GM23338 (cell line): ENCODE results near the gene MRPS34. TPM values are rescaled to one million over a fixed set of nuclear protein-coding genes. Genes with fewer than 3 reads are reported as not detected.

Source experiments
- ATAC-seq: fragments of 200-7000 bp; cut with Tn5 transposase; 3 replicates; pipeline ENCODE4 v1.9.1; 2020
- DNase-seq: peaks from one replicate; pipeline ENCODE4 v3.0.0-alpha.2; 2015; ENCODE audit warnings: low spot score
- H2AFZ ChIP-seq: fragments of 200-600 bp; sonication (generic); 2 replicates; pipeline ENCODE4 v1.8.0; 2016; ENCODE audit warnings: antibody characterized with exemption, mild to moderate bottlenecking, moderate library complexity
- H3F3A ChIP-seq: fragments of 200-600 bp; sonication (generic); replicated peaks from 2 replicates; pipeline ENCODE4 v1.8.0; 2017; ENCODE audit warnings: antibody characterized with exemption, mixed run types, low read depth
- H3K27ac ChIP-seq: fragments of 200-600 bp; sonication (generic); 2 replicates; pipeline ENCODE4 v1.6.1; 2016; ENCODE audit warnings: low read depth
- H3K27me3 ChIP-seq: fragments of 200-600 bp; sonication (generic); 2 replicates; pipeline ENCODE4 v1.8.0; 2016; ENCODE audit warnings: mild to moderate bottlenecking, mixed run types, moderate library complexity; ENCODE audit not compliant: insufficient read depth
- H3K36me3 ChIP-seq: fragments of 200-600 bp; sonication (generic); 2 replicates; pipeline ENCODE4 v1.8.0; 2016; ENCODE audit warnings: mild to moderate bottlenecking; ENCODE audit not compliant: insufficient read depth
- H3K4me1 ChIP-seq: fragments of 200-600 bp; sonication (generic); 2 replicates; pipeline ENCODE4 v1.8.0; 2016; ENCODE audit warnings: mild to moderate bottlenecking, moderate library complexity; ENCODE audit not compliant: insufficient read depth
- H3K4me2 ChIP-seq: fragments of 200-600 bp; sonication (generic); 2 replicates; pipeline ENCODE4 v1.7.1; 2017; ENCODE audit warnings: mixed run types
- H3K4me3 ChIP-seq: fragments of 200-600 bp; sonication (generic); 2 replicates; pipeline ENCODE4 v1.6.1; 2016; ENCODE audit warnings: mixed run types
- H3K79me2 ChIP-seq: fragments of 200-600 bp; sonication (generic); replicated peaks from 2 replicates; pipeline ENCODE4 v1.8.0; 2017; ENCODE audit warnings: mild to moderate bottlenecking; ENCODE audit not compliant: insufficient read depth
- H3K9me2 ChIP-seq: fragments of 200-600 bp; sonication (generic); 2 replicates; pipeline ENCODE4 v1.8.0; 2017; ENCODE audit not compliant: insufficient read depth
- H4K20me1 ChIP-seq: fragments of 200-600 bp; sonication (generic); replicated peaks from 2 replicates; pipeline ENCODE4 v1.8.0; 2017; ENCODE audit warnings: mild to moderate bottlenecking; ENCODE audit not compliant: insufficient read depth
- H3K27ac Mint-ChIP-seq: 2 replicates; pipeline ENCODE4 v1.8.0; 2020; ENCODE audit warnings: inconsistent platforms, mild to moderate bottlenecking, moderate library complexity, mixed read lengths
- H3K27me3 Mint-ChIP-seq: 3 replicates; pipeline ENCODE4 v1.8.0; 2022; ENCODE audit warnings: low read depth, mild to moderate bottlenecking, moderate library complexity, mixed read lengths, inconsistent platforms; ENCODE audit not compliant: insufficient read depth, poor library complexity
- H3K36me3 Mint-ChIP-seq: 3 replicates; pipeline ENCODE4 v1.8.0; 2021; ENCODE audit warnings: low read depth, mild to moderate bottlenecking, inconsistent platforms, moderate library complexity, mixed read lengths
- H3K4me1 Mint-ChIP-seq: 3 replicates; pipeline ENCODE4 v1.8.0; 2020; ENCODE audit warnings: mild to moderate bottlenecking, inconsistent platforms, mixed read lengths
- H3K4me3 Mint-ChIP-seq: 3 replicates; pipeline ENCODE4 v1.8.0; 2021; ENCODE audit warnings: moderate library complexity, mild to moderate bottlenecking, inconsistent platforms, mixed read lengths
- H3K9me3 Mint-ChIP-seq: 3 replicates; pipeline ENCODE4 v1.8.0; 2020; ENCODE audit warnings: moderate library complexity, mild to moderate bottlenecking, inconsistent platforms, mixed read lengths
- CREB1 ChIP-seq: fragments of 250-450 bp; sonication (Bioruptor Pico); IDR thresholded peaks from 2 replicates; pipeline ENCODE4 v1.5.0; 2020; ENCODE audit warnings: low read depth, mild to moderate bottlenecking, moderate library complexity
- CTCF ChIP-seq, 2 experiments: fragments of 200-600 bp in 1 of 2; sonication (generic) in 1 of 2; conservative IDR thresholded peaks; 2 replicates each; pipeline versions ENCODE4 v1.5.1 to v1.6.1; 2016 to 2017; ENCODE audit warnings: antibody characterized with exemption in 2 of 2, low read depth in 2 of 2, mild to moderate bottlenecking in 2 of 2, moderate library complexity in 1 of 2
- ETS1 ChIP-seq: IDR thresholded peaks from 2 replicates; pipeline ENCODE4 v1.6.1; 2016; ENCODE audit warnings: antibody characterized with exemption
- EZH2phosphoT487 ChIP-seq: fragments of 200-600 bp; sonication (generic); IDR thresholded peaks from one replicate; pipeline ENCODE4 v1.8.1; 2018; ENCODE audit warnings: antibody characterized with exemption; ENCODE audit not compliant: unreplicated experiment
- POLR2AphosphoS5 ChIP-seq: IDR thresholded peaks from 2 replicates; pipeline ENCODE4 v1.6.1; 2016; ENCODE audit warnings: antibody characterized with exemption, low read depth
- REST ChIP-seq: IDR thresholded peaks from one replicate; pipeline ENCODE4 v1.6.1; 2018; ENCODE audit warnings: antibody characterized with exemption; ENCODE audit not compliant: unreplicated experiment
- STAT1 ChIP-seq: IDR thresholded peaks from one replicate; pipeline ENCODE4 v1.6.1; 2016; ENCODE audit warnings: antibody characterized with exemption; ENCODE audit not compliant: unreplicated experiment
- ZNF114 ChIP-seq: fragments of 250-450 bp; sonication (Bioruptor Pico); IDR thresholded peaks from 2 replicates; pipeline ENCODE4 v1.5.0; 2020; ENCODE audit warnings: mild to moderate bottlenecking, moderate library complexity
- ZNF462 ChIP-seq: fragments of 250-450 bp; sonication (Bioruptor Pico); IDR thresholded peaks from 2 replicates; pipeline ENCODE4 v1.5.0; 2020; ENCODE audit warnings: mild to moderate bottlenecking, moderate library complexity
- long read RNA-seq: library from polyadenylated mRNA; unstranded; transcript quantifications from one replicate; pipeline ENCODE4 v2.0.0, GENCODE V29; 2020; ENCODE audit not compliant: unreplicated experiment
- polyA plus RNA-seq: library from polyadenylated mRNA; unstranded; fragments of >200 nt; fragmentation: Nextera tagmentation; extraction: Ambion mirVana; gene quantifications from 2 replicates; pipeline ENCODE4 v1.2.1, GENCODE V29; 2016
- total RNA-seq: library from RNA; depleted of rRNA; stranded (reverse); fragments of >200 nt; shearing (Covaris generic); gene quantifications from 2 replicates; pipeline ENCODE4 v1.2.3, GENCODE V29; 2014; rRNA removed

The MRPS34 gene
- 223 and 248 TPM in 2 replicates for total RNA-seq
- polyA plus RNA-seq, result 370 and 391 TPM in 2 replicates
- long read RNA-seq, transcript MRPS34-202 (3 exons, 1,024 nt), result major isoform, 240 of 315 reads
- long read RNA-seq, transcript MRPS34-203 (2 exons, 713 nt), result minor isoform, 14 of 315 reads
- long read RNA-seq, transcript MRPS34-201 (3 exons, 1,040 nt), result minor isoform, 23 of 315 reads
- long read RNA-seq, partial matches to known transcripts, result 15 of 315 reads
- long read RNA-seq, other reads (novel, unspliced or antisense), result 23 of 315 reads

DNA sequence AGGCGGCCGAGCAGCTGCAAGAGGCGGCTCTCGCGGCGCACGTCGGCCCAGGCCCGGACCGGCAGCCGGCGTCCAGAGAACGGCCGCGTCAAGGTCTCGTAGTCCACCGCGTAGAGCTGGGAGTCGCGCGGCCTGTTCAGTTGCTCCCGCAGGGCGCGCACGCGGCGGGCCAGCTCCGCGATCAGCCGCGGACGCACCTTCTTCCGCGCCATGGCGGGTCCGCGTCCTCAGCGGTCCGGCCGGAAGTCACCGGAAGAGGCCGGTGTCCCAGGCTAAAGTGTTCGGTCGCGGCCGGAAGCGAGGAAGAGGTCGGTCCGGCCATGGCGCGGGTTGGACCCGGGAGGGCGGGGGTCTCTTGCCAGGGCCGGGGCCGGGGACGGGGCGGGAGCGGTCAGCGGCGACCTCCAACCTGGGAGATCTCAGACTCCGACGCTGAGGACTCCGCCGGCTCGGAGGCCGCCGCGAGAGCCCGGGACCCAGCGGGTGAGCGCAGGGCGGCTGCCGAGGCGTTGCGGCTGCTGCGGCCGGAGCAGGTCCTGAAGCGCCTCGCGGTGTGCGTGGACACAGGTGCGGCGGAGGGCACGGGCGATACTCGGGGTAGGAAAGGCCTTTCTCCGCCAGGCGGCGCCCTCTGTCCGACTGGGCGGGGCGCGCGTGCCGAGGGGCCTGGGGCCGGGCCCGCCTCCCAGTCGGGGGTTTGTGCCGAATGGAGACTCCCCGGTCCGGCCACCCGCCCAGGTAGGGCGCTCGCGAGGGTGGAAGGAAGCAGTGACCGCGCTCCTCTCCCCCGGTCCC lies at the start of gene MRPS34:
MRPS34 (minus strand) TSS at position 227 of the 795 bp plus-strand sequence; CDS start at position 212, 15 bp downstream.
- peak; percentile 55 for ATAC-seq
- peak within 1 kb of the TSS; percentile 91 for H3K27ac ChIP-seq
- peaks cover 15% of the 10 kb centered on the region for H3K79me2 ChIP-seq
- no peaks in the 10 kb centered on the region for H3K9me2 ChIP-seq
- H3F3A ChIP-seq, result peaks cover 14% of the 10 kb centered on the region; the same call in 1 of the 2 replicates
- Mint-ChIP-seq H3K4me3 (peak within 1 kb of the TSS; percentile 99), H3K27ac (peak within 1 kb of the TSS; percentile 99), H3K4me1 (peaks cover 8% of the 10 kb centered on the region), H3K27me3 (peaks cover 25% of the 10 kb centered on the region), H3K36me3 (peaks cover 23% of the 10 kb centered on the region), H3K9me3 (peaks cover 4% of the 10 kb centered on the region; the same call in 2 of the 3 replicates)
- TF ChIP-seq REST, result no peak
- TF ChIP-seq POLR2AphosphoS5, result peak; percentile 60; the same call in 1 of the 2 replicates
- TF ChIP-seq ZNF114, result no peak
- TF ChIP-seq EZH2phosphoT487, result no peak
- peak; percentile 81 for TF ChIP-seq ETS1
- TF ChIP-seq ZNF462 (CRISPR knock-in tag), result no peak
- TF ChIP-seq CREB1 (CRISPR knock-in tag), result peak; percentile 67
- no peak for TF ChIP-seq STAT1
- TF ChIP-seq CTCF (conservative IDR thresholded peaks at IDR 0.05; ENCODE audit: low read depth in 2 of 2), result peak; percentile 55 to 84
- peak within 1 kb of the TSS; percentile 96 for H3K4me2 ChIP-seq
- DNase-seq, result peak; percentile 95
- no peaks in the 10 kb centered on the region; the same call in 1 of the 2 replicates for H4K20me1 ChIP-seq
- peaks cover 4% of the 10 kb centered on the region for H3K4me1 ChIP-seq
- H3K27me3 ChIP-seq, result no peaks in the 10 kb centered on the region
- no peaks in the 10 kb centered on the region for H3K36me3 ChIP-seq
- H3K4me3 ChIP-seq, result peak within 1 kb of the TSS; percentile 97
- H2AFZ ChIP-seq, result 0 out of 2 replicates have a peak within 1 kb of the TSS, but pooled peaks have one; percentile 52
